Glutamatergic neuron (in vitro differentiated cells): ENCODE data around the gene ADH6. TPM values are rescaled to one million over a fixed set of nuclear protein-coding genes. Genes with fewer than 3 reads are reported as not detected.
"Not testable (repeated sequence)": the region's sequence is repeated elsewhere in the genome, so short reads cannot be mapped to it uniquely, and the experiment has no call there.

Experiments
- DNase-seq: peaks from one replicate; pipeline ENCODE4 v3.0.0; 2022
- H3K27ac Mint-ChIP-seq: one replicate; pipeline ENCODE4 v1.8.0; 2020; ENCODE audit warnings: mild to moderate bottlenecking, mixed read lengths, inconsistent platforms; ENCODE audit not compliant: unreplicated experiment
- H3K27me3 Mint-ChIP-seq: one replicate; pipeline ENCODE4 v1.8.0; 2020; ENCODE audit warnings: mild to moderate bottlenecking, moderate library complexity, mixed read lengths, inconsistent platforms; ENCODE audit not compliant: unreplicated experiment
- H3K36me3 Mint-ChIP-seq: one replicate; pipeline ENCODE4 v1.8.0; 2020; ENCODE audit warnings: mild to moderate bottlenecking, mixed read lengths, inconsistent platforms; ENCODE audit not compliant: unreplicated experiment
- H3K4me1 Mint-ChIP-seq: one replicate; pipeline ENCODE4 v1.8.0; 2020; ENCODE audit warnings: mild to moderate bottlenecking, low read depth, mixed read lengths, inconsistent platforms; ENCODE audit not compliant: unreplicated experiment
- H3K4me3 Mint-ChIP-seq: one replicate; pipeline ENCODE4 v1.8.0; 2020; ENCODE audit warnings: mild to moderate bottlenecking, mixed read lengths, inconsistent platforms; ENCODE audit not compliant: unreplicated experiment
- H3K9me3 Mint-ChIP-seq: one replicate; pipeline ENCODE4 v1.8.0; 2020; ENCODE audit warnings: mild to moderate bottlenecking, moderate library complexity, mixed read lengths, inconsistent platforms; ENCODE audit not compliant: unreplicated experiment
- CTCF ChIP-seq: fragments of 200-600 bp; sonication (generic); IDR thresholded peaks from one replicate; pipeline ENCODE4 v1.5.0; 2021; ENCODE audit not compliant: partially characterized antibody, unreplicated experiment
- total RNA-seq: library from RNA; stranded (reverse); fragmentation: NEBNext Ultra II Directional; extraction: Animal tissue kit (Norgen Biotek cat#: 25700); gene quantifications from one replicate; pipeline ENCODE4 v1.2.1, GENCODE V29; 2021; ENCODE audit not compliant: unreplicated experiment

Gene ADH6
- total RNA-seq, 1 donor from 2014 or later, result not detected

- no peak overlapping the region for H3K4me3 Mint-ChIP-seq
- peaks cover 4% of the 10 kb centered on the region for H3K9me3 Mint-ChIP-seq
- peaks cover 5% of the 10 kb centered on the region for H3K4me1 Mint-ChIP-seq
- DNase-seq, result no peak
- H3K27ac Mint-ChIP-seq, result no peak overlapping the region
- peaks cover 2% of the 10 kb centered on the region for H3K27me3 Mint-ChIP-seq
- H3K36me3 Mint-ChIP-seq, result no peaks in the 10 kb centered on the region
- no peak for TF ChIP-seq CTCF
Observed at GRCh38 chr4:99200138-99200537, 18.9 kb downstream of the ADH6 start.

- H3K27me3 Mint-ChIP-seq, result no peaks in the 10 kb centered on the region
- no peak for TF ChIP-seq CTCF
- H3K4me3 Mint-ChIP-seq, result no peak overlapping the region
- H3K4me1 Mint-ChIP-seq, result no peaks in the 10 kb centered on the region
- H3K36me3 Mint-ChIP-seq, result peaks cover 14% of the 10 kb centered on the region
- H3K9me3 Mint-ChIP-seq, result peaks cover 4% of the 10 kb centered on the region
- DNase-seq, result no peak
- no peak overlapping the region for H3K27ac Mint-ChIP-seq
Observed at GRCh38 chr4:99190336-99190735, 28.7 kb downstream of the ADH6 start.

GRCh38 chr4:99189900-99190299 is 29.1 kb downstream of the ADH6 start:
- not testable (repeated sequence) for H3K9me3 Mint-ChIP-seq

GRCh38 chr4:99186029-99186428 is 33.0 kb downstream of the ADH6 start:
- Mint-ChIP-seq H3K4me1 (no peaks in the 10 kb centered on the region), H3K4me3 (no peak overlapping the region), H3K9me3 (peaks cover 2% of the 10 kb centered on the region), H3K27ac (no peak overlapping the region), H3K36me3 (peaks cover 16% of the 10 kb centered on the region), H3K27me3 (no peaks in the 10 kb centered on the region)
- no peak for DNase-seq
- no peak for TF ChIP-seq CTCF

More at GRCh38 chr4:99189900-99190299, 29.1 kb downstream of the ADH6 start:
- not testable (repeated sequence) for H3K4me1 Mint-ChIP-seq, H3K27me3 Mint-ChIP-seq, H3K27ac Mint-ChIP-seq, DNase-seq, H3K4me3 Mint-ChIP-seq
- H3K36me3 Mint-ChIP-seq, result peaks cover 19% of the 10 kb centered on the region

- Mint-ChIP-seq H3K9me3 (no peaks in the 10 kb centered on the region), H3K4me3 (no peak overlapping the region), H3K4me1 (no peaks in the 10 kb centered on the region), H3K36me3 (peaks cover 15% of the 10 kb centered on the region), H3K27ac (no peak overlapping the region), H3K27me3 (no peaks in the 10 kb centered on the region)
- no peak for TF ChIP-seq CTCF
- DNase-seq, result no peak
Observed at GRCh38 chr4:99185581-99185980, 33.5 kb downstream of the ADH6 start.
